Hepatocyte (in vitro differentiated cells): ENCODE results near the gene CRYZL1.

Source experiments
- EZH2 ChIP-seq: fragments of 200-600 bp; sonication (generic); IDR thresholded peaks from 2 replicates; pipeline ENCODE4 v1.6.1; 2016; ENCODE audit warnings: antibody characterized with exemption, mild to moderate bottlenecking, borderline replicate concordance
- EZH2phosphoT487 ChIP-seq: fragments of 200-600 bp; sonication (generic); IDR thresholded peaks from one replicate; pipeline ENCODE4 v1.6.1; 2018; ENCODE audit warnings: antibody characterized with exemption, mild to moderate bottlenecking, low read depth, moderate library complexity; ENCODE audit not compliant: unreplicated experiment, severe bottlenecking
- TF ChIP-seq, protein P1 (sequence below): fragments of 200-600 bp; sonication (generic); IDR thresholded peaks from 2 replicates; pipeline ENCODE4 v1.5.1; 2016; ENCODE audit warnings: antibody characterized with exemption, mild to moderate bottlenecking; ENCODE audit not compliant: poor library complexity

DNA sequence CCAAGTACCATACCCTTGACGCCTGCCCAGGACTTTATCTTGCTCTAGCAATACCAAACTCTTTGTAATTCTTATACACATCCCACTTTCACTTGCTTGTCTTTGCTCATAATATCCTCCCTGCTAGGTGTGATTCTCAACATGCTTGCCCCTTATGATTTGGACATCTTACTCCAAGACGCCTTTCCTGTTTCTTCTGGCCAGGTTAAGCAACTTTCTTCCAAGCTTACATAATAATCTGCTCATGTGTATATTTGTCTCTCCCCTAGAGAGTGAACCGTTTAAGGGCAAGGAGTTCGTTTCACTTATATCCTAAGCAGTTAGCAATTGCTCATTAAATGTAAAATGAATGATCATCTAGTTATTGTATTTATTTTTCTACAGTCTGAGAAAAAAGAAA is 21.8 kb downstream of the CRYZL1 start:
- TF ChIP-seq, protein P1, sequence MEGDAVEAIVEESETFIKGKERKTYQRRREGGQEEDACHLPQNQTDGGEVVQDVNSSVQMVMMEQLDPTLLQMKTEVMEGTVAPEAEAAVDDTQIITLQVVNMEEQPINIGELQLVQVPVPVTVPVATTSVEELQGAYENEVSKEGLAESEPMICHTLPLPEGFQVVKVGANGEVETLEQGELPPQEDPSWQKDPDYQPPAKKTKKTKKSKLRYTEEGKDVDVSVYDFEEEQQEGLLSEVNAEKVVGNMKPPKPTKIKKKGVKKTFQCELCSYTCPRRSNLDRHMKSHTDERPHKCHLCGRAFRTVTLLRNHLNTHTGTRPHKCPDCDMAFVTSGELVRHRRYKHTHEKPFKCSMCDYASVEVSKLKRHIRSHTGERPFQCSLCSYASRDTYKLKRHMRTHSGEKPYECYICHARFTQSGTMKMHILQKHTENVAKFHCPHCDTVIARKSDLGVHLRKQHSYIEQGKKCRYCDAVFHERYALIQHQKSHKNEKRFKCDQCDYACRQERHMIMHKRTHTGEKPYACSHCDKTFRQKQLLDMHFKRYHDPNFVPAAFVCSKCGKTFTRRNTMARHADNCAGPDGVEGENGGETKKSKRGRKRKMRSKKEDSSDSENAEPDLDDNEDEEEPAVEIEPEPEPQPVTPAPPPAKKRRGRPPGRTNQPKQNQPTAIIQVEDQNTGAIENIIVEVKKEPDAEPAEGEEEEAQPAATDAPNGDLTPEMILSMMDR = no peak
- no peak for TF ChIP-seq EZH2phosphoT487
- TF ChIP-seq EZH2 = no peak
